GM21390 (cell line): ENCODE measurements around the gene ABCD4.
"Not testable (repeated sequence)": the region's sequence is repeated elsewhere in the genome, so short reads cannot be mapped to it uniquely, and the experiment has no call there.

ENCODE experiments used
- ATAC-seq: cut with Tn5 transposase; IDR thresholded peaks from one replicate; pipeline ENCODE4 v1.9.1; 2021; ENCODE audit not compliant: unreplicated experiment

The ABCD4 gene

GRCh38 chr14:74308695-74309094 lies 6.0 kb upstream of the ABCD4 start:
- no peak for ATAC-seq

DNA sequence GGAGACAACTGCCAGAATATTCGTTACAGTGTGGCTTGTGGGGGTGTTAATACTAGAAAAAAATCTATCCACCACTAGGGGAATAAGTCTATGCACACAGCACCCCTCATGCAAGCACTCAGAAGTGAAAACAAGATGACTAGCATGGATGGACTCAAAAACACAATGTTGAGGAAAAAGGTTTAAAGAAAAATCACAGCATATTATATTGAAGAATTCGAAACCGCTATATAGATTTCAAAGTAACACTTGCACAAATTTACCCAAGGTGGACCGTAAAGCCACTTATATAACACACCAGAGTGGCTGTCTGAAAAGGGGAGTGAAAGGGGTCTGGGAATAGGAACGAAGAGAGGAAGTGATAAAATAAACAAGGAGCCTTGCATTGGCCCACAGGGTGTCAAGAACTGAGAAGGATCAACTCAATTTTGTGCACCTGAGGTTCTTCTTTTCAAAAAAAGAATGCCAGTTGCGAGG lies 544 bp downstream of the ABCD4 start:
- peak; percentile 41 for ATAC-seq

DNA sequence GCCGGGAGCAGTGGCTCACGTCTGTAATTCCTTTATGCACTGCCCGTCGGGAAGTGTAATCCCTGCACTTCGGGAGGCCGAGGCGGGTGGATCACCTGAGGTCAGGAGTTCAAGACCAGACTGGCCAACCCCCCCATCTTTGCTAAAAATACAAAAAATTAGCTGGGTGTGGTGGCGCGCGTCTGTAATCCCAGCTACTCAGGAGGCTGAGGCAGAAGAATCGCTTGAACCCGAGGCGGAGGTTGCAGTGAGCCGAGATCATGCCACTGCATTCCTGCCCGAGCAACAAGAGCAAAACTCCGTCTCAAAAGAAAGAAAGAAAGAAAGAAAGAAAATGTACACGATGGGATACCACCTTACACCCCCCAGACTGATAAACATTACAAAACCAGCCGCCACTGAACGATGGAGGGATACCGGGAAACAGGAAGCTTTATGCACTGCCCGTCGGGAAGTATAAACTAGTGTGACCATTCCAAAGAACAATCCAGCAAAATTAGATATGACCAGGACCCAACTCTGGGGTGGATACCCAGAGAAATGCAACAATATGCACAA lies 1.1 kb downstream of the ABCD4 start:
- ATAC-seq, result no peak

DNA sequence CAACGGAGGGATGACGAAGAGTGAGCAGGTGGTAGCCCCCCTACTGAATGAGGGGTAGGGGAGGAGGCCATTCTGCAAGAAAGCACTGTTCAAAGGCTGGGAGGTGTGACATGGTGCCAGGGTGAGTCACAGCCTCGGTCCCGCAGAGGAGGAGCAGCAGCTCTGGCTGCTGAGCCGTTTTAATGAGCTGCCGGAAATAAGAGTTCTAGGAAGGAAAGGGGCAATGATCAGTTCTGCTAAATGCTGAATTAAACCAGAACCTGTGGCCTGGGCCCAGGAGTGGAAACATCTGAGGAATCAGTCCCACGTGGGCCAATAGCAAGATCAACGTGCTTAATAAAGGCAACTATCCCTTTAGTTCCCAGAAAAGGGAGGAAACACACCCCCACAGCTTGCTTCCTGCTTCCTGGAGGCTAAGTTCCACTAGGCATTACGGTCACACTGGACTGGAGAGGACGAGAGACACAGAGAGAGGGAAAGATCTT lies 3.6 kb downstream of the ABCD4 start:
- ATAC-seq, result no peak

DNA sequence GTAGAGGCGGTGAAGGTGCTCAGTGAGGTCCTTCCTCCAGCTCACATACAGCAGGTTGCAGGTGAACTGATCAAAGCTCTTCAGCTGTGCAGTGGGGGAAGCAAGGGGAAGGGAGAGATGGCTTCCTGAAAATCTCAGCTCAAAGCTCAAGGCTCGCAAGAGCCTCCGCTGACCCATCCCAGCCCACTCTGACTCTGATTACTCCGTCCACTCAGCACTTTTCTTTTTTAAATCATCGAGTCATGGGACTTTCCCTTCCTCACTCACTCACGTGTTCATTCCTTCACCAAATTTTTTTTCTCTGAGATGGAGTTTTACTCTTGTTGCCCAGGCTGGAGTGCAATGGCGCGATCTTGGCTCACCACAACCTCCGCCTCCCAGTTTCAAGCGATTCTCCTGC lies 4.7 kb downstream of the ABCD4 start:
- ATAC-seq, result no peak

- no peak for ATAC-seq
Measured at GRCh38 chr14:74296037-74296467, 6.7 kb downstream of the ABCD4 start.

- no peak for ATAC-seq
Measured at GRCh38 chr14:74293606-74294005, 9.1 kb downstream of the ABCD4 start.

GRCh38 chr14:74292061-74292460 lies 10.7 kb downstream of the ABCD4 start:
- ATAC-seq, result no peak

DNA sequence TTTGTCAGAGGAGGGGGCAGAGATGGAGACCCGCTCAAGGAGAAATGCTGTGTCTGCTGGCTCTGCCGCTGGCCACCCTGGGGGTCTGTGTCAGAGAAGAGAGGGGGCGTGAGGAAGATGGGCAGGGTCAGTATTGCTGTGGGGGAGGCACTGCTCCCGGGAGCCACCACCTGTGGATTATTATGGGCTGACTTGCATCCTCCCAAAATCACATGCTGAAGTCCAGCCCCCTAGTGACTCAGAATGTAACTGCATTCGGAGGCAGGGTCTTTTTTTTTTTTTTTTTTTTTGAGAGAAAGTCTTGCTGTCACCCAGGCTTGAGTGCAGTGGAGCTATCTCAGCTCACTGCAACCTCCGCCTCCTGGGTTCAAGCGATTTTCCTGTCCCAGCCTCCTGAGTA lies 12.3 kb downstream of the ABCD4 start:
- ATAC-seq, result no peak

- ATAC-seq, result no peak
Measured at GRCh38 chr14:74289801-74290200, 12.9 kb downstream of the ABCD4 start.

GRCh38 chr14:74286736-74287135 lies 16.0 kb downstream of the ABCD4 start:
- no peak for ATAC-seq

GRCh38 chr14:74281069-74281468 lies 21.7 kb downstream of the ABCD4 start:
- ATAC-seq, result no peak

DNA sequence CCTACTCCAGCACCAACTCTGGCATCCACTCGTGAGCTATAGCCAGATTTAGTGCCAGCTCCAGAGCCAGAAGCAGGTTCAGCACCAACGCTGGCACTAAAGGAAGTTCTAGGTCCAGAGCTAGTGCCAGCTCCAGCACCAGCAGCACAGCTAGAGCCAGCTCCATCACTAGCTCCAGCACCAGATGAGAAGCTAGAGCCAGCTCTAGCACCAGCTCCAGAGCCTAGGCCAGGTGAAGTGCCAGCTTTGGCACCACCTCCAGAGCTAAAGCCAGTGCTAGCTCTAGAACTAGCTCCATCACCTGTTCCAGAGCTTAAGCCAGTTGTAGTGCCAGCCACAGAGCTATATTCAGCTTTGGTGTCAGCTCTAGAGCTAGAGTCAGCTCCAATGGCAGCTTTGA lies 24.7 kb downstream of the ABCD4 start:
- ATAC-seq, result no peak

- no peak for ATAC-seq
Measured at GRCh38 chr14:74275241-74275841, 27.4 kb downstream of the ABCD4 start.

- ATAC-seq, result no peak
Measured at GRCh38 chr14:74271365-74271764, 31.4 kb downstream of the ABCD4 start.

DNA sequence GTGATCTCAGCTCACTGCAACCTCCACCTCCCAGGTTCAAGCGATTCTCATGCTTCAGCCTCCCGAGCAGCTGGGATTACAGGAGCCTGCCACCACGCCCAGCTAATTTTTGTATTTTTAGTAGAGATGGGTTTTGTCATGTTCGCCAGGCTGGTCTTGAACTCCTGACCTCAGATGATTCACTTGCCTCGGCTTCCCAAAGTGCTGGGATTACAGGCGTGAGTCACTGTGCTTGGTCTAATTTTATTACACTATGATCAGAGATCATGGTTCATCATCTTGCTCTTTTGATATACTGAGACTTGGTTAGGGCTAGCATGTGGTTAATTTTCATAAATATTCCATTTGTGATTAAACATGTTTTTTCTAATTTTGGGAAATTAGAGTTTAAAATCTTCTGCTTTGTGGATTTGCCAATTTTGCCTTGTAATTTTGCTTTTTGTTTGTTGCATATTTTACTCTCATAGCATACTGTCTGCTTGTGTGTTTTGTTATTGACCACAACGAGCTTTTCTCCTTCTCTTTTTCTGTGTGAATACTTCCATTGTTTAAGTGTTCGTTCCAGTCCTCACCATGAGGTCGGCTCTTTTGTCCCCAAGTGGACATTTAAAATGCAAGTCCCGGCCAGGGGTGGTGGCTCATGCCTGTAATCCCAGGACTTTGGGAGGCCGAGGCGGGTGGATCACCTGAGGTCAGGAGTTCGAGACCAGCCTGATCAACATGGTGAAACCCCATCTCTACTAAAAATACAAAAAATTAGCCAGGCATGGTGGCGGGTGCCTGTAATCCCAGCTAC lies 32.2 kb downstream of the ABCD4 start:
- ATAC-seq, result not testable (repeated sequence)

DNA sequence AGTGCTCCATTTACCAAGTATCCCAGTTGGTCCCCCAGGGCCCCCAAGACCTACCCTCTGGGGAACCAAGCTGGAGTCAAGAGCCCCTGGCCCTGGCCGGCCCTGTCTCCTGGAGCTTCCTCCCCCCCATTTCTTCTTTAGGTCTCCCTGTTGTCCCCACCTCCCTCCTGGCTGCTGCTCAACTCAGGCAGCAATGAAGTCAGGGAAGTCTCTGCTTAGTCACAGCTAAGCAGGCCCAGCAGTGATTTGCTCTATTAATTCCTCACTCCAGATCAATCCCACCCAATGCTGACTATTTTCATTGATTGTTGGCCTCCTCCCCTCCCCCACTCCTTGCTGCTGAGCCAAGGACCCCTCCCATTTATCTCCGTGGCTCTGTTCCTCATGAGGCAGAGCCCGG lies 35.1 kb downstream of the ABCD4 start:
- ATAC-seq, result no peak

DNA sequence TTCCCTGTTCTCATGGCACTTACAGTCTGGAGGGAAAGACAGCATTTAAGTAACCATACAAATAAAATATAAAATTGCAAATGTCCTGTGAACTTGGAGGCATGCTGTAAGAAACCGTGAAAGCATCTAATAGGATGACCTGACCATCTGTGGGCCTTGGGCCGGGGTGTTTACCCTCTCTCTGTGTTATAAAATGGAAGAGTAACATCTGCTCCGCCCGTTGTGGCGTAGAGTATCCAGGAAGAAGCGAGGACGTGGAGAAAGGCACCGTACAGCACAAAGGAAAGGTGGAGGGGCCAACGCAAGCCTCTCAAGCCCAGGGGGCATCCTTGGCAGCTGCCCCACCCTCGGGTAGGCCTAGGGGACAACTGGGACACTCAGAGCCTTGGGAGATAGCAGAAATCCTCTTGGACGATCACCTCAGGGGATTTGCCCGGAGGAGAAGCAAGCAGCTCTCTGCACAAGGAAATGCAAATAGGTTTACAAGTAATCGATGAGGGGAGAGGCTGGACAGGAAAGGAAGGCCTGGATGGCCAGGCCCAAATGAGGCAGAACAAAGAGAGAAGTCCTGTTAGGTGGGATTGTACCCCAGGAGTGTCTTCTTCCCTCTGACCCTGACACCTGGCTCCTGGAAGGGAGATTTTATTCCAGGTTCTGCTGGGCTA lies 37.3 kb downstream of the ABCD4 start:
- ATAC-seq, result no peak

GRCh38 chr14:74263921-74264320 lies 38.8 kb downstream of the ABCD4 start:
- no peak for ATAC-seq

- no peak for ATAC-seq
Measured at GRCh38 chr14:74263181-74263580, 39.6 kb downstream of the ABCD4 start.

- no peak for ATAC-seq
Measured at GRCh38 chr14:74262076-74262475, 40.7 kb downstream of the ABCD4 start.

DNA sequence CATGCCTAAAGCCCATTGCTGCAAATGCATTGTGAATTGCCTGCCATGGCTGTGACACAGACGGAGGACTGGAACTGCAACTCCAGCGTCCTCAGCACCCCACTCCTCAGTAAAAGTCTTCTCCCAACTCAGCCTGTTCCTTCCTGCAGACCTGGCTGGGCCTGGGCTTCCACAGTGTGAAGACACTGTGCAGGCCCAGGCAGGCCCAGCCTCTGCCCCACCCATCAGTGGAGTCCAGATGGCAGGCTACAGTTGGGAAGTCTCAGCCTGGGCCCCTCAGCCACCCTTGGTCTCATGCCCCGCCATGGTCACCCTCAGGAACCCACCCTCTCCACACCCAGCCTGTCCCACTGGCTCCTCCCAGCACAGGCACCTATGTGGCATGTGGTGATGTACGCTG lies 41.4 kb downstream of the ABCD4 start:
- ATAC-seq, result no peak
